AG04450 (cell line): ENCODE data around the gene UGT1A1. TPM values are rescaled to one million over a fixed set of nuclear protein-coding genes. Genes with fewer than 3 reads are reported as not detected.

ENCODE experiments used
- CTCF ChIA-PET: fragments of 300-600, 350-600 bp; formaldehyde crosslinking; extraction: SDS; loops from one replicate; lab custom pipeline; 2022; ENCODE audit warnings: antibody characterized with exemption, inconsistent platforms; lab: Charles Lee
- POLR2A ChIA-PET: fragments of 350-600 bp; formaldehyde crosslinking; extraction: SDS; loops from one replicate; lab custom pipeline; 2021; ENCODE audit warnings: antibody characterized with exemption, inconsistent platforms; lab: Yijun Ruan, JAX
- DNase-seq: peaks from one replicate; pipeline ENCODE4 v3.0.0-alpha.2; 2011; ENCODE audit warnings: low read depth, low spot score
- H3K27ac ChIP-seq: one replicate; pipeline ENCODE4 v1.5.1; 2012; ENCODE audit warnings: low read depth, low read length, control low read depth
- H3K27me3 ChIP-seq: one replicate; pipeline ENCODE4 v1.6.0; 2012; ENCODE audit warnings: low read length; ENCODE audit not compliant: control insufficient read depth, insufficient read depth
- H3K4me3 ChIP-seq: 2 replicates; pipeline ENCODE4 v1.5.1; 2011; ENCODE audit warnings: mild to moderate bottlenecking, low read depth, low read length, control low read depth
- H3K9me3 ChIP-seq: 2 replicates; pipeline ENCODE4 v1.5.1; 2012; ENCODE audit warnings: low read length; ENCODE audit not compliant: control insufficient read depth, insufficient read depth
- CTCF ChIP-seq: IDR thresholded peaks from 2 replicates; pipeline ENCODE4 v1.5.1; 2011; ENCODE audit warnings: low read depth, low read length, control low read depth, inconsistent platforms
- polyA plus RNA-seq: library from polyadenylated mRNA; depleted of rRNA; stranded (reverse); fragments of >200 nt; gene quantifications from 2 replicates; pipeline ENCODE4 v1.2.3, GENCODE V29; 2011

The UGT1A1 gene
- polyA plus RNA-seq, 1 experiment, result not detected

GRCh38 chr2:233769260-233769659 is 9.2 kb downstream of the UGT1A1 start:
- no peak for DNase-seq
- ChIA-PET POLR2A (no interaction called here), CTCF (no interaction called here)
- no peak overlapping the region for H3K4me3 ChIP-seq
- H3K9me3 ChIP-seq, result peaks cover 3% of the 10 kb centered on the region; the same call in 1 of the 2 replicates
- H3K27ac ChIP-seq, result no peak overlapping the region
- TF ChIP-seq CTCF, result no peak
- H3K27me3 ChIP-seq, result no peaks in the 10 kb centered on the region

DNA sequence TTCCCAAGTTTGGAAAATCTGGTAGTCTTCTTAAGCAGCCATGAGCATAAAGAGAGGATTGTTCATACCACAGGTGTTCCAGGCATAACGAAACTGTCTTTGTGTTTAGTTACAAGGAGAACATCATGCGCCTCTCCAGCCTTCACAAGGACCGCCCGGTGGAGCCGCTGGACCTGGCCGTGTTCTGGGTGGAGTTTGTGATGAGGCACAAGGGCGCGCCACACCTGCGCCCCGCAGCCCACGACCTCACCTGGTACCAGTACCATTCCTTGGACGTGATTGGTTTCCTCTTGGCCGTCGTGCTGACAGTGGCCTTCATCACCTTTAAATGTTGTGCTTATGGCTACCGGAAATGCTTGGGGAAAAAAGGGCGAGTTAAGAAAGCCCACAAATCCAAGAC is 12.1 kb downstream of the UGT1A1 start:
- TF ChIP-seq CTCF, result no peak
- Histone ChIP-seq H3K4me3 (no peak overlapping the region), H3K9me3 (peaks cover 8% of the 10 kb centered on the region), H3K27me3 (no peaks in the 10 kb centered on the region), H3K27ac (no peak overlapping the region)
- no peak for DNase-seq
- POLR2A ChIA-PET, result no interaction called here
- CTCF ChIA-PET, result no interaction called here

DNA sequence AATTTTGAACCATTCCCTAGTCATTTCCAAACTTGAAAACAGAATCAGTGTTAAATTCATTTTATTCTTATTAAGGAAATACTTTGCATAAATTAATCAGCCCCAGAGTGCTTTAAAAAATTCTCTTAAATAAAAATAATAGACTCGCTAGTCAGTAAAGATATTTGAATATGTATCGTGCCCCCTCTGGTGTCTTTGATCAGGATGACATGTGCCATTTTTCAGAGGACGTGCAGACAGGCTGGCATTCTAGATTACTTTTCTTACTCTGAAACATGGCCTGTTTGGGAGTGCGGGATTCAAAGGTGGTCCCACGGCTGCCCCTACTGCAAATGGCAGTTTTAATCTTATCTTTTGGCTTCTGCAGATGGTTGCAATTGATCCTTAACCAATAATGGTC is 12.5 kb downstream of the UGT1A1 start:
- no peak for DNase-seq

DNA sequence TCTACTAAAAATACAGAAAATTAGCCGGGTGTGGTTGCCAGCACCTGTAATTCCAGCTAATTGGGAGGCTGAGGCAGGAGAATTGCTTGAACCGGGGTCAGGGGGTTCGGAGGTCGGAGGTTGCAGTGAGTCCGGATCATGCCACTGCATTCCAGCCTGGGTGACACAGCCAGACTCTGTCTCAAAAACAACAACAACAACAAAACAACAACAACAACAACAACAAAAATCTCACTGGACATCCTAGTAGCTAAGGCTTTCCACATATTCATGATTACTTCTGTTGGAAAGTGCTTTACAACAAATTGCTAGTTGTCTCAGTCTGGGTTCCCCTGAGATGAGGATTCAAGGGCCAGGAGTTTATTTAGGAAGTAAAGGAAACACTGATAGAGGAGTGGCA is 13.8 kb downstream of the UGT1A1 start:
- ChIA-PET CTCF (no interaction called here), POLR2A (no interaction called here)
- TF ChIP-seq CTCF, result no peak
- no peak overlapping the region for H3K27ac ChIP-seq
- H3K9me3 ChIP-seq, result peaks cover 8% of the 10 kb centered on the region
- no peak overlapping the region for H3K4me3 ChIP-seq
- no peak for DNase-seq
- no peaks in the 10 kb centered on the region for H3K27me3 ChIP-seq

More for the DNA sequence above, 12.5 kb downstream of the UGT1A1 start:
- Histone ChIP-seq H3K9me3 (peaks cover 8% of the 10 kb centered on the region), H3K27ac (no peak overlapping the region), H3K27me3 (no peaks in the 10 kb centered on the region), H3K4me3 (no peak overlapping the region)
- no peak for TF ChIP-seq CTCF
- ChIA-PET POLR2A (no interaction called here), CTCF (no interaction called here)

- no peak for TF ChIP-seq CTCF
- no peaks in the 10 kb centered on the region for H3K27me3 ChIP-seq
- peaks cover 8% of the 10 kb centered on the region for H3K9me3 ChIP-seq
- POLR2A ChIA-PET, result no interaction called here
- no peak overlapping the region for H3K4me3 ChIP-seq
- no peak overlapping the region for H3K27ac ChIP-seq
- CTCF ChIA-PET, result interaction anchor here (0.6 kb wide), 1 partner anchor 49 kb away, joined by 4 read pairs; no protein-coding TSS in a partner anchor
- no peak for DNase-seq
Observed at GRCh38 chr2:233775414-233775813, 15.3 kb downstream of the UGT1A1 start.
